PC-9 (cell line): ENCODE measurements around the gene KRT3.

Experiments
- CTCF ChIP-seq: fragments of 200-600 bp; sonication (generic); conservative IDR thresholded peaks from 2 replicates; pipeline ENCODE4 v1.6.1; 2017; ENCODE audit warnings: mixed run types, antibody characterized with exemption, mild to moderate bottlenecking, moderate library complexity
- EZH2 ChIP-seq: fragments of 200-600 bp; sonication (generic); IDR thresholded peaks from 2 replicates; pipeline ENCODE4 v1.8.0; 2017; ENCODE audit warnings: antibody characterized with exemption, low read depth

- TF ChIP-seq CTCF = no peak
- no peak for TF ChIP-seq EZH2
Observed at GRCh38 chr12:52768479-52769200, 27.3 kb downstream of the KRT3 start.
